Suprapubic skin (tissue), 4 donors: ENCODE measurements around the gene USH1C.

Source experiments
- CTCF ChIP-seq, 2 donors: fragments of 200-600 bp in 1 of 2; fragments of 450-650 bp in 1 of 2; sonication (generic) in 1 of 2; IDR thresholded peaks; one replicate each; pipeline ENCODE4 v1.5.1; 2016 to 2019; ENCODE audit warnings: antibody characterized with exemption in 2 of 2, mild to moderate bottlenecking in 1 of 2, moderate library complexity in 1 of 2
- EP300 ChIP-seq: sonication (generic); formaldehyde crosslinking; IDR thresholded peaks from one replicate; pipeline ENCODE4 v1.6.1; 2017; ENCODE audit warnings: antibody characterized with exemption
- POLR2A ChIP-seq, 2 donors: fragments of 450-650 bp; IDR thresholded peaks; one replicate each; pipeline ENCODE4 v1.6.1; 2017; ENCODE audit warnings: antibody characterized with exemption in 2 of 2, mild to moderate bottlenecking in 2 of 2, moderate library complexity in 2 of 2
- POLR2AphosphoS5 ChIP-seq, 3 donors: sonication (generic); formaldehyde crosslinking; IDR thresholded peaks; one replicate each; pipeline ENCODE4 v1.6.1; 2017; ENCODE audit warnings: antibody characterized with exemption in 3 of 3

- TF ChIP-seq CTCF (IDR thresholded peaks at IDR 0.05) = no peak
- TF ChIP-seq POLR2A (IDR thresholded peaks at IDR 0.05) = no peak
- TF ChIP-seq POLR2AphosphoS5 (IDR thresholded peaks at IDR 0.05) = no peak
- TF ChIP-seq EP300 = no peak
Measured at GRCh38 chr11:17494019-17494418, 50.2 kb downstream of the USH1C start.
